Activated CD8-positive, alpha-beta memory T cell treated with anti-CD3 and anti-CD28 coated beads for 24 hours (primary cell): ENCODE data around the gene CPNE4.
"Not testable (repeated sequence)": the region's sequence is repeated elsewhere in the genome, so short reads cannot be mapped to it uniquely, and the experiment has no call there.

Experiments used
- DNase-seq: peaks from one replicate; pipeline ENCODE4 v3.0.0-alpha.2; 2020

Gene CPNE4

GRCh38 chr3:131957511-131957910 lies 77.3 kb downstream of the CPNE4 start:
- DNase-seq: no peak

GRCh38 chr3:131948806-131949205 lies 86.0 kb downstream of the CPNE4 start:
- DNase-seq: no peak

- DNase-seq: no peak
These were observed 90.1 kb downstream of the CPNE4 start for GRCh38 chr3:131944676-131945075.

DNA sequence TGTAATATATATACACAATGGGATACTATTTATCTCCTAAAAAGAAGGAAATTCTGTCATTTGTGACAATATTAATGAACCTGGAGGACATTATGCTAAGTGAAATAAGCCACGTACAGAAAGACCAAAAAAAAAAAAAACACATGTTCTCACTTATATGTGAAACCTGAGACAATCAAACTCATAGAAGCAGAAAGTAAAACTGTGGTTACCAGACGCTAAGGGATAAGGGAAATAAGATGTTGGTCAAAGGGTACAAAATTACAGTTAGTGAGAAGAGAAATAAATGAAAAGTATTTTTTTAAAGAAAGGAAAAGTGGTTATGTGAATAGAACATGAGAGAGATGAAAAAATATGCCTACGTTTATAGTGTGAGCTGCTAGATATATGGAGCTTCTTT lies 101.1 kb downstream of the CPNE4 start:
- DNase-seq: no peak

GRCh38 chr3:131928593-131928992 lies 106.2 kb downstream of the CPNE4 start:
- DNase-seq: no peak

GRCh38 chr3:131925571-131925970 lies 109.2 kb downstream of the CPNE4 start:
- DNase-seq: no peak

DNA sequence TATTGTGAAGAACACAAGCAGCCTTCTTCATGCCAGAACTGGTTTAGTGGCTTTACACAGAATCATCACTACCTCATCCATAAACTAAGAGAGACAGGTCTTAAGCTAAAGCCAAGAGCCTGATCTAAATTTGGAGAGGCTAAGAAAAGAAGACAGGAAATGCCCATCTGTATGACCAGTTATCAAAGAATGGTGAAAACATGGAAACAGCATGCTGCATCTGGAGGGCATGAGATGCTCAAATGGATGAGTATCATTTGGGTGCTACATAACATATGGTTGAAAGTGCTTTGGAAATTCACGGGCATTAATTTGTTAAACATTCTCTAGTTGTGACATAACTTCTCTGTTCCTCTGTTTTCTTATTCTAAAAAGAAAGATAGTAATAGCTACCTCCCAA lies 112.5 kb downstream of the CPNE4 start:
- no peak for DNase-seq

DNA sequence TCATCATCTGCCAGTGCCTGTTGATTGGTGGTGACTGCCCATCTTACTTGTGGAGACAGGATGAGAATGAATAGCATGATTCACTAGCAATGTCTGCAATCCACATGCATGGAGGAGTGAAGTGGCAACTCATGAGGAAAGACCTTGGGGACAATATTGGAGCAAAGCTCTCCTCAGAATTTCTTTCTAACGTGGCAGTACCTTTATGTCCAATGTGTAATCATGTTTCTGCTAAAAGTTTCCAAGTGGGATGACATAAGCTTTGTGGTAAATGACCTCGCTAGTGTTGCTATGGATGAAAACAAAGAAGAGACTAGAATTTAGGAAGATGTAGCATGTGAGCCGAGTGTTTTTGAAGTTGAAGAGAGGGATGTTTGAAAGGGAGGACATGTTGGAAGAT lies 117.8 kb downstream of the CPNE4 start:
- no peak for DNase-seq

DNA sequence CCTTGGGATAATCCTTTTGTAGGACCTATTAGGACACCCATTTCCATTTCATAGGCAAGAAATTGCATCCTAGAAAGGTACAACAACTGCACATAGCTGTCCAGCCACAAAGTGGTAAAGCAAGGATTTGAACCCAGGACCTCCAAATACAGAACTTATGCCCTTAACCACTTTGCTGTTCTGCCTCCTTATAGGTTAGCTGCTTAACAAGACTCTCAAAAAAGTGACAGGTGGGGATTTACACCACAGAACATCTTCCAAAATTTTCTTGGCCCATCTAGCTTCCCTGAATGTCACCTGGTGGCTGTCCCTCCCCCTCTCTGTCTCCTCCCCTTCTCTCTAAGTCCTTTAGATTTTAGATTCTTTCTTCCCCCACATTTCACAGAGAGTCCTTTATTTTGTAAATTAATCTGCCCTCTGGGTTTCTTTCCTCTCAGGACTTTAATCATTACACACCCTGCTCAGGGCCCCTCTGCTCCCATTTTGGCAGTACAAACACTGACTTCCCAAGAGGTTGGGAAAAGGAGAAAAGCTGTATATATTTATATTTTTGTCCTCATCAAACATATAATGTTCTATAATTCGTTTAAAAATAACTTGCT lies 120.6 kb downstream of the CPNE4 start:
- DNase-seq: no peak

GRCh38 chr3:131912255-131912654 lies 122.6 kb downstream of the CPNE4 start:
- no peak for DNase-seq

GRCh38 chr3:131907796-131908195 lies 127.0 kb downstream of the CPNE4 start:
- DNase-seq: no peak

DNA sequence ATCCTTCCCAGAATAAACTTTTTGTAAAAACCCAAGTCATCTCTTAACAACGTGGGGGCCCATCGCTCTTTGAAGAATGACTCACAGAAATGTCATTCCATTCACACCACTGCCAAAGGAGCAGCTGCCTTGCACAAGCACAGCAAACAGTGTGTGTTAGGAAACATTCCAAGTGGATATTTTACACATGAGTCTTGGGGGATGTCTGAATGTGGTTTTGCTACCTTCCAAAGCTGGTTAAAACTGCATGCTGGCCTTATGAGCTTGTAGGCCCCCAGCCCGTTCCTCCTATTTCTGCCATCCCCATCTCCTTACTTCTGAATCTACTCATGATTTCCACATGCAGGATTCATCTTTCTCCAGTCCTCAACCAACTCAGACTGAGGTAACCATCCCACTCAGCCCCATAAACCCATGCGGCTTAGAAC lies 130.8 kb downstream of the CPNE4 start:
- no peak for DNase-seq

DNA sequence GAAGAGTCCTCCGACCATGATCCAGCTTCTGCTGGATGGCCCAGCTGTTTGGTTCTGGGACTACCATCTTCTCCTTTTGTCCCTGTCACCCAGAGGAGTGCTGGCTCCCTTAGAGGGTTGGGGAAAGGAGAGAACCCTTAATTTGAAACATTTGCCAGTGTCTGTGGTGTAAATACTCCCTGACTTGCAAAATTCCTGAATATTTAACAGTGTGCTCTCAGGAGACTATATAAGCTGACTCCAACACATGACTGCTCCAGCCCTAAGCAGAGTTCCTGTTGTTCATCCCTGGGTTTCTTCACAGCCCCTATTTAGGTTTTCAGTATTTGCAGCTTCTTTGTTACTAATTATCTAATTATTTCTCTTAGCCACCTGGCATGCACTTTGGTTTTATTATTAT lies 133.1 kb downstream of the CPNE4 start:
- DNase-seq: no peak

- no peak for DNase-seq
These were observed 133.9 kb downstream of the CPNE4 start for GRCh38 chr3:131900891-131901290.

- DNase-seq: no peak
These were observed 135.8 kb downstream of the CPNE4 start for GRCh38 chr3:131899021-131899420.

GRCh38 chr3:131898346-131898745 lies 136.5 kb downstream of the CPNE4 start:
- DNase-seq: no peak

- no peak for DNase-seq
These were observed 138.5 kb downstream of the CPNE4 start for GRCh38 chr3:131896285-131896684.

DNA sequence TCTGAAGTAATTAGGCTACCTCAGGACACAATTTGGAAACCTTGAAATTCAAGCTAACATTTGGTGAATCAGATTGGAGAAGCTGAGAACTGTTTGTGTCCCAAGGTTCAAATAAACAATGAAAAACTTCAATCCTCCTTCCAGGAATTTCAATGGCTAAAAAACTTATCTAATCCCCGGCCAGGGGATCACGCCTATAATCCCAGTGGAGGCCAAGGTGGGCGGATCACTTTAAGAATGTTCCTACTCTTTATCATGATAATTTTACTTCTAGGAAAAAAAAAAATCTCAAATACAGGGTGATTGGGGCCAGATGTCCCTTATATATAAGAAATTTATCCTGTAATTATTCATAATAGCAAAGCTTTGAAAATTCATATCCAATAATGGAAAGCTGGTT lies 139.0 kb downstream of the CPNE4 start:
- DNase-seq: no peak

GRCh38 chr3:131892331-131892730 lies 142.5 kb downstream of the CPNE4 start:
- DNase-seq: no peak

DNA sequence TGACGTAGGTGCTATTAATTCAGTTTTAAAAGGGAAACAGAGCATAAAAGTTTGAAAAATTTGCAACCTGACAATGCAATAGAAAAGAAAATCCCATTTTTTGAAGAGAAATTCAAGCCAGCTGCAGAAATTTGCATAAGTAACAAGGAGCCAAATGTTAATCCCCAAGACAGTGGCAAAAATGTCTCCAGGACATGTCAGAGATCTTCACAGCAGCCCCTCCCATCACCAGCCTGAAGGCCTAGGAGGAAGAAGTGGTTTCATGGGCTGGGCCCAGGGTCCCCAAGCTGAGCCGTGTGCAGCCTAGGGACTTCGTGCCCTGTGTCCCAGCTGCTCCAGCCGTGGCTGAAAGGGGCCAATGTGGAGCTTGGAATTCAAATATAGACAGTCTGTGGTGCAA lies 148.9 kb downstream of the CPNE4 start:
- DNase-seq: not testable (repeated sequence)

DNA sequence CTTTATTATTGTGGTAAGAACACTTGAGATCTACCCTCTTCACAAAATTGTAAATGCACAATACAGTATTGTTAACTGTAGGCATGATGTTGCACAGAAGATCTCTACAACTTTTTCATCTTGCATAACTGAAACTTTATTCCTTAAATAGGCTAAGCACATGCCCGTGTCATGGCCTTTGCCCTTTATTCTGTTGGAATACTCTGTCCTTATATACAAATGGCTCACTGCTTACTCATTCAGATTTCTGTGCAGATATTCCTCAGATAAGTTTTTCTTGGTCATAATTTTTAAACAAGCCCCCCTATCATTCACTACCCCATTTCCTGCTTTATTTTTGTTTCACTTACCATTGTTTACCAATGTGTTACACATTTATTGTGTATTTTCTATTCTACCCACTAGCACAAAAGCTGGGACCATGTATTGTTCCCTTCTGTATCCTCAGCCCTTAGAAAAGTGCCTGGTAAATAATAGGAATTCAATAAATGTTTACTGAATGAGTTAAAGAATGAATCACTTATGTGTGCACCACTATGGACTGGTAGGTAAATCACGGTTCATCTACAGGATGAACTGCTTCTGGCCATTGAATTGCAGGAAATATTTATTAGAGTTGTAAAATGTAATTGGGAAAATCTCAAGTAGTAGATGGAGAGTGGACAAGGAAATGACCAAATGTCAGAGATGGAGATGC lies 151.0 kb downstream of the CPNE4 start:
- no peak for DNase-seq

DNA sequence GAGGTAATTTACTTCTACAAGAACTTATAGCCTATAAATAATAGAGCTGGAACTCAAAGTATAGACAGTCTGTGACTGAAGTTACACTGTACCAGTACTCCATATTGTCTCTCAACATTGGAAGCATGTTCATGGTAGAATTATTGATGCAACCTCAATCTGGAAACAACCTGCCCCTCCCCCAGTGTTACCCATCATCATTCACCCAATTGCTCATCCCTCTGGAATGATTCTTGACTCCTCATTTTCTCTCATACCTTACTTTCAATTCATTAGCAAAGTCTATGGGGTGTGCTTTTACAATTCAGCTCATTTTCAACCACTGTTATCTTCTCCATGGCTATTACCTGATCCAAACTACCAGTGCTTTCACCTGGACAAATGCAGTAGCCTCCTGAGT lies 151.7 kb downstream of the CPNE4 start:
- no peak for DNase-seq

- DNase-seq: no peak
These were observed 153.0 kb downstream of the CPNE4 start for GRCh38 chr3:131881777-131882176.

DNA sequence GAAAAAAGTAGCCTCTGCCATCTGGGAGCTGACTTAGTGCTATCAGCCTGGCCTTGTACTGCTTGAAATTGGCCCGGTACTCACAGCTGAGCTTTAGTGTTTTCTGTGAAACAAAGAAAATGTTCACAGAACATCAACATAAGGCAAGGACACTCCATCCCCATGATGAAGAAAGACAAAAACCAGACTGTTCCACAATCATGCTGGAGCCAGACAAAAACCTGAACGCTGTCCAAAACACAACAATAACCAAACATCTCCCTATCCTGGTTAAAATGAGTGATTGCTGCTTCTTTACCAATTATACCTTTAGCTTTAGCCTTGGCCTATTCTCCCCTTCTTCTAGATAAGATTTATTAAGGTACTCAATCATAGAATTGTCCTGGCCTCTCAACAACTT lies 153.9 kb downstream of the CPNE4 start:
- no peak for DNase-seq

DNA sequence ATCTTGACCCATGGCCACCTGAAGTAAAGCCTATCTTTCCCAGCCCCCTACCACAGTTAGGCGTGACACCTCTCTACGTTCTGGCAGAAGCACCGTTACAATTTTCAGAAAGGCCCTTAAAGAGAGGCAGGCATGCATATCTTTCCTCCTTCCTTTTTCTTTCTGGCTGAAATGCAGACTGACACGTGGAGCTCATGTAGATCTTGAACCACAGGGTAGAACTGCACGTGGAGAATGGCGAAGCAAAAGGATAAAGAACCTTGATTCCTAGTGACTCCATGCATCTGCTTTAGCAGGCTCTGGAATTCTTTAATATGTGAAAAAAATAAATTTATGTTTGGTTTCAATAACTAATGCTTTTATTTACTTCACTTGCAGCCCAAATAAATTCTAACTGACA lies 166.6 kb downstream of the CPNE4 start:
- DNase-seq: no peak
